Middle frontal gyrus (tissue), 1 donor: ENCODE measurements around the gene MRPS2.
"Not testable (repeated sequence)": the region's sequence is repeated elsewhere in the genome, so short reads cannot be mapped to it uniquely, and the experiment has no call there.

Experiments used
- DNase-seq: peaks from one replicate; pipeline ENCODE4 v3.0.0-alpha.2; 2015; ENCODE audit warnings: low spot score; ENCODE audit errors: extremely low spot score

Gene MRPS2

GRCh38 chr9:135500525-135501260 lies at the start of gene MRPS2:
MRPS2 (plus strand) TSS chr9:135500682; CDS start chr9:135500711, 29 bp downstream.
- DNase-seq: peak; percentile 78

- no peak for DNase-seq
Measured at GRCh38 chr9:135450956-135451355, 49.5 kb upstream of the MRPS2 start.

GRCh38 chr9:135451909-135452308 lies 48.6 kb upstream of the MRPS2 start:
- DNase-seq: not testable (repeated sequence)

- no peak for DNase-seq
Measured at GRCh38 chr9:135454737-135455136, 45.7 kb upstream of the MRPS2 start.

GRCh38 chr9:135455401-135456030 lies 45.0 kb upstream of the MRPS2 start:
- no peak for DNase-seq

GRCh38 chr9:135456436-135457104 lies 43.9 kb upstream of the MRPS2 start:
- DNase-seq: no peak

- not testable (repeated sequence) for DNase-seq
Measured at GRCh38 chr9:135458478-135458877, 42.0 kb upstream of the MRPS2 start.

GRCh38 chr9:135461936-135462335 lies 38.5 kb upstream of the MRPS2 start:
- DNase-seq: no peak

GRCh38 chr9:135463140-135463539 lies 37.3 kb upstream of the MRPS2 start:
- no peak for DNase-seq

GRCh38 chr9:135464181-135464580 lies 36.3 kb upstream of the MRPS2 start:
- DNase-seq: no peak

GRCh38 chr9:135468854-135469521 lies 31.5 kb upstream of the MRPS2 start:
- no peak for DNase-seq

GRCh38 chr9:135471791-135472640 lies 28.5 kb upstream of the MRPS2 start:
- DNase-seq: no peak

GRCh38 chr9:135473972-135474543 lies 26.4 kb upstream of the MRPS2 start:
- DNase-seq: no peak

GRCh38 chr9:135474915-135475314 lies 25.6 kb upstream of the MRPS2 start:
- DNase-seq: peak; percentile 36

GRCh38 chr9:135476561-135477355 lies 23.7 kb upstream of the MRPS2 start:
- no peak for DNase-seq

GRCh38 chr9:135478191-135478590 lies 22.3 kb upstream of the MRPS2 start:
- DNase-seq: no peak

GRCh38 chr9:135478829-135479468 lies 21.5 kb upstream of the MRPS2 start:
- no peak for DNase-seq

GRCh38 chr9:135479469-135480052 lies 20.9 kb upstream of the MRPS2 start, which contains the start of gene PPP1R26:
PPP1R26 (plus strand) TSS chr9:135479782; CDS start chr9:135484511, 4,729 bp downstream.
- no peak for DNase-seq
